Upper lobe of left lung (tissue), 6 donors: Measurements from ENCODE around the gene PHF23. TPM values are rescaled to one million over a fixed set of nuclear protein-coding genes. Genes with fewer than 3 reads are reported as not detected.

Experiments
- ATAC-seq, 2 donors: fragments of 200-7000 bp; cut with Tn5 transposase; one replicate each; pipeline ENCODE4 v1.9.1; 2022; ENCODE audit warnings: mild to moderate bottlenecking in 2 of 2, moderate library complexity in 2 of 2; ENCODE audit not compliant: low FRiP score in 2 of 2
- DNase-seq, 2 donors: peaks; one replicate each; pipeline ENCODE4 v3.0.0-alpha.2; 2019 to 2020
- H3K27ac ChIP-seq, 4 donors: fragments of 200-600 bp; sonication (generic); one replicate each; pipeline ENCODE4 v1.5.1; 2016 to 2019
- H3K27me3 ChIP-seq, 4 donors: fragments of 200-600 bp; sonication (generic); one replicate each; pipeline ENCODE4 v1.5.1; 2017 to 2019
- H3K36me3 ChIP-seq, 4 donors: fragments of 200-600 bp; sonication (generic); one replicate each; pipeline ENCODE4 v1.5.1; 2016 to 2019
- H3K4me1 ChIP-seq, 4 donors: fragments of 200-600 bp; sonication (generic); one replicate each; pipeline ENCODE4 v1.5.1; 2018 to 2019
- H3K4me3 ChIP-seq, 4 donors: fragments of 200-600 bp; sonication (generic); one replicate each; pipeline ENCODE4 v1.5.1; 2017 to 2019; ENCODE audit warnings: mild to moderate bottlenecking in 2 of 4, moderate library complexity in 1 of 4
- H3K9me3 ChIP-seq, 4 donors: fragments of 200-600 bp; sonication (generic); one replicate each; pipeline ENCODE4 v1.5.1; 2018 to 2019
- EP300 ChIP-seq, 4 donors: sonication (generic); formaldehyde crosslinking; IDR thresholded peaks; one replicate each; pipeline ENCODE4 v1.5.1; 2017; ENCODE audit warnings: antibody characterized with exemption in 4 of 4, control low read depth in 2 of 4
- POLR2A ChIP-seq, 4 donors: fragments of 450-650 bp; IDR thresholded peaks; one replicate each; pipeline ENCODE4 v1.5.1; 2016 to 2017; ENCODE audit warnings: antibody characterized with exemption in 4 of 4, mild to moderate bottlenecking in 2 of 4
- POLR2AphosphoS5 ChIP-seq, 2 donors: sonication (generic); formaldehyde crosslinking; IDR thresholded peaks; one replicate each; pipeline ENCODE4 v1.5.1; 2017; ENCODE audit warnings: antibody characterized with exemption in 2 of 2
- WGBS, 2 donors: methylation state at CpG; one replicate each; pipeline ENCODE4 v1.1.5; 2017 to 2018; 5-methylcytosine and 5-hydroxymethylcytosine counted together
- total RNA-seq, 6 donors: library from RNA; depleted of rRNA in 4 of 6; stranded (reverse); fragments of >200 nt in 4 of 6; gene quantifications; one replicate each; pipeline versions ENCODE4 v1.1.0 to v1.2.1, GENCODE V29; 2016 to 2021
- TF ChIP-seq, protein P1 (sequence below), 6 experiments: fragments of 450-650 bp in 4 of 6; fragments of 200-600 bp in 2 of 6; sonication (generic) in 2 of 6; IDR thresholded peaks; one replicate each; pipeline ENCODE4 v1.5.1; 2016 to 2019; ENCODE audit warnings: antibody characterized with exemption in 6 of 6
- donor health status: DM: no; HTN: no; CAD: no; lungs with moderate emphysema.
- donor health status: DM: no; HTN: yes; CAD: no; lungs with severe emphysema.

PHF23 gene
- total RNA-seq, 6 donors from 2014 or later: 25.4 to 54.5 (median 31.2) TPM

DNA sequence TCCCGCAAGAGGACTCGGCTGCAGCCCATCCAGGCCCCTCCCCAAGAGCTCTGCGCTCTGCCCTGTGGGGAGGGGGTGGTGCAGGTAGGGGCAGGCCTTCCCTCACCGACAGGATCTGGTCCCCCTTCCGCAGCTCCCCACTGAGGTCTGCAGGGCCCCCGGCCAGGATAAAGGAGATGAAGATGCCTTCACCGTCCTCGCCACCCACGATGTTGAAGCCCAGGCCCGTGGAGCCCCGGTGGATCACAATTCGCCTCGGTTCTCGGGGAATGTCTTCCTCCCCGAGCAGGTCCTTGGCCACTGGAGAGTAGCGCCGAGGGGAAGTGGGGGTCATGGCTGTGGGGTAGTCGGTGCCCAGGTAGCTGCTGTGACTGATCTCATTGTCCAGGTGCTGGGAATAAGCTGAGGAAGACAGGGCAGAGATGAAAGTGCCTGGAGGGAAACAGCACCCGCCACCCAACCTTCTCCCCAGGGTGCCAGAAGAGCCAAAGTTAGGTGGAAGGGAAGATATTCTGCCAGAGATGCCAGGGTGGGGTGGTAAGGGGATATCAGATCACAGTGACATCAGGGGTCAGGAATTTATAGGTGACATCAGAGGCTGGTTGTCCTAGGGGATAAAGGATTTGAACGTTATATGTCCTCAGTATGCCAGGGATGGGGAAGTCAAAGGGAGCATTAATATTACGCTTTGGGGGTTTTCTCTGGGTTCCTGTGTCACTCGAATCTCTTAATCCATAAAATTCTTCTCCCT is 42.4 kb downstream of the PHF23 start:
- no peaks in the 10 kb centered on the region for H3K4me1 ChIP-seq
- H3K27ac ChIP-seq: no peak overlapping the region
- peaks cover 0 to 75% (median 37%) of the 10 kb centered on the region in 4 donors for H3K36me3 ChIP-seq
- no peak overlapping the region for H3K4me3 ChIP-seq
- no peak for ATAC-seq
- no peaks in the 10 kb centered on the region for H3K27me3 ChIP-seq
- DNase-seq: no peak
- H3K9me3 ChIP-seq: no peaks in the 10 kb centered on the region
- WGBS, 2 donors: 91 to 93% methylated on average over 18 to 22 of the region's 22 CpGs
- TF ChIP-seq POLR2AphosphoS5 (IDR thresholded peaks at IDR 0.05) (no peak), EP300 (IDR thresholded peaks at IDR 0.05) (no peak), POLR2A (IDR thresholded peaks at IDR 0.05) (no peak)
- TF ChIP-seq, protein P1, sequence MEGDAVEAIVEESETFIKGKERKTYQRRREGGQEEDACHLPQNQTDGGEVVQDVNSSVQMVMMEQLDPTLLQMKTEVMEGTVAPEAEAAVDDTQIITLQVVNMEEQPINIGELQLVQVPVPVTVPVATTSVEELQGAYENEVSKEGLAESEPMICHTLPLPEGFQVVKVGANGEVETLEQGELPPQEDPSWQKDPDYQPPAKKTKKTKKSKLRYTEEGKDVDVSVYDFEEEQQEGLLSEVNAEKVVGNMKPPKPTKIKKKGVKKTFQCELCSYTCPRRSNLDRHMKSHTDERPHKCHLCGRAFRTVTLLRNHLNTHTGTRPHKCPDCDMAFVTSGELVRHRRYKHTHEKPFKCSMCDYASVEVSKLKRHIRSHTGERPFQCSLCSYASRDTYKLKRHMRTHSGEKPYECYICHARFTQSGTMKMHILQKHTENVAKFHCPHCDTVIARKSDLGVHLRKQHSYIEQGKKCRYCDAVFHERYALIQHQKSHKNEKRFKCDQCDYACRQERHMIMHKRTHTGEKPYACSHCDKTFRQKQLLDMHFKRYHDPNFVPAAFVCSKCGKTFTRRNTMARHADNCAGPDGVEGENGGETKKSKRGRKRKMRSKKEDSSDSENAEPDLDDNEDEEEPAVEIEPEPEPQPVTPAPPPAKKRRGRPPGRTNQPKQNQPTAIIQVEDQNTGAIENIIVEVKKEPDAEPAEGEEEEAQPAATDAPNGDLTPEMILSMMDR (IDR thresholded peaks at IDR 0.05): no peak

DNA sequence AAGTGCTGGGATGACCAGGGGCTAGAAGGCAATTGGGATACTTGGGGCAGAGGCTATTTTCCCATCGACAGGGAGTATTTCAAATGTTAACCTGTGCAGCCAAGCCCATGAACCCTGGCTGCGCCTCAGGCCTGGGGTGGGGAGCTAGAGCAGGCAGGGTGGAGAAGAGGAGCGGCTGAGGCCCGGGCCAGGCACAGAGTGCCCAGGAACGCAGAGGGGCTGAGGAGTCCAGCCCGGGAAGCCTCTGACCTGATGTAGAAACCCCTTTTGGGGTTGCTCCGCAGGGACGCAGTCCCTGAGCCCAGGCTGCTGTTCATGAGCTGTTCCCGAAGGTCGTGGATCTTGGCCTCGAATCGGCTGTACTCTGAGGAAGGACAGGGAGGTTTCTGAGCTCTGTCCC is 43.3 kb downstream of the PHF23 start:
- TF ChIP-seq EP300 (IDR thresholded peaks at IDR 0.05) (no peak), POLR2A (IDR thresholded peaks at IDR 0.05) (no peak), POLR2AphosphoS5 (IDR thresholded peaks at IDR 0.05) (no peak)
- TF ChIP-seq, protein P1 (IDR thresholded peaks at IDR 0.05): no peak
- Histone ChIP-seq H3K4me1 (no peaks in the 10 kb centered on the region), H3K36me3 (peaks cover 0 to 69% (median 37%) of the 10 kb centered on the region in 4 donors), H3K4me3 (no peak overlapping the region), H3K9me3 (no peaks in the 10 kb centered on the region), H3K27me3 (no peaks in the 10 kb centered on the region), H3K27ac (no peak overlapping the region)
- ATAC-seq (peak in 1 of 2 donors; percentile 5), DNase-seq (no peak)
- 57 to 94% methylated on average over 1 to 10 of the region's 12 CpGs for WGBS, 2 donors

DNA sequence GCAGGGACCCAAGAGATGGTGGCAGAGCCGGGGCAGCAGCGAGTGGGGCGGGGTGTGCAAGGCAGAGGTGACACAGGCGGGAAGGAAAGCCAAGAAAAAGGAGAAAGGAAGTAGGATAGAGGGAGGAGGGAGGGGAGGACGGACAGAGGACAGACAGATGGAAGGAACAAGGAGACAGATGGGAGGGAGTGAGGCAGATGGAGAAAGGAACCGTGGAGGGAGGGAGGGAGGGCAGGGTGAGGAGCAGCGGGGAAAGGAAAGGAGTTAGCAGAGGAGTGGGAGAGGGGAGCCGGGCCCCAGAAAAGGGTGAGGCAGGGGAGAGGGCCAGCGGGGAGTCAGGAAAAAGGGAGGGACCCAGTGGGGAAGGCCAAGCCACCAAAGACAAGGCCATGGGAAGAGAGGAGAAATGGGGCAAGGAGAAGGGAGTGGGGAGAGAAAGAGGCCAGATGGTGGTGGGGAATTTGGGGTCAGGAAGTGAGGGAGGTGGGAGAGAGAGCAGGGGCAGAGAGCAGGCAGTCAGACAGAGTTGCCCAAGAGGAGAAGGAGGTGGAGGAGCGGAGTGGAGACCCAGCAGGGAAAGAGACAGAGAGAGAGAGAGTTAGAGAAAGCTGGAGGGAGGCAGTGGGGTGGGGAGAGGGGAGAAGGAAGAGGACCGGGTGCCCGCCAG is 46.9 kb downstream of the PHF23 start:
- no peaks in the 10 kb centered on the region for H3K9me3 ChIP-seq
- H3K27me3 ChIP-seq: no peaks in the 10 kb centered on the region
- DNase-seq: no peak
- 75 to 81% methylated on average over 12 of the region's 12 CpGs for WGBS, 2 donors
- H3K4me1 ChIP-seq: no peaks in the 10 kb centered on the region
- TF ChIP-seq, protein P1 (IDR thresholded peaks at IDR 0.05): no peak
- TF ChIP-seq POLR2AphosphoS5 (IDR thresholded peaks at IDR 0.05): no peak
- no peak for TF ChIP-seq EP300 (IDR thresholded peaks at IDR 0.05)
- TF ChIP-seq POLR2A (IDR thresholded peaks at IDR 0.05): no peak
- H3K36me3 ChIP-seq: peaks cover 0 to 63% (median 41%) of the 10 kb centered on the region in 4 donors
- no peak overlapping the region for H3K4me3 ChIP-seq
- no peak for ATAC-seq
- no peak overlapping the region for H3K27ac ChIP-seq

DNA sequence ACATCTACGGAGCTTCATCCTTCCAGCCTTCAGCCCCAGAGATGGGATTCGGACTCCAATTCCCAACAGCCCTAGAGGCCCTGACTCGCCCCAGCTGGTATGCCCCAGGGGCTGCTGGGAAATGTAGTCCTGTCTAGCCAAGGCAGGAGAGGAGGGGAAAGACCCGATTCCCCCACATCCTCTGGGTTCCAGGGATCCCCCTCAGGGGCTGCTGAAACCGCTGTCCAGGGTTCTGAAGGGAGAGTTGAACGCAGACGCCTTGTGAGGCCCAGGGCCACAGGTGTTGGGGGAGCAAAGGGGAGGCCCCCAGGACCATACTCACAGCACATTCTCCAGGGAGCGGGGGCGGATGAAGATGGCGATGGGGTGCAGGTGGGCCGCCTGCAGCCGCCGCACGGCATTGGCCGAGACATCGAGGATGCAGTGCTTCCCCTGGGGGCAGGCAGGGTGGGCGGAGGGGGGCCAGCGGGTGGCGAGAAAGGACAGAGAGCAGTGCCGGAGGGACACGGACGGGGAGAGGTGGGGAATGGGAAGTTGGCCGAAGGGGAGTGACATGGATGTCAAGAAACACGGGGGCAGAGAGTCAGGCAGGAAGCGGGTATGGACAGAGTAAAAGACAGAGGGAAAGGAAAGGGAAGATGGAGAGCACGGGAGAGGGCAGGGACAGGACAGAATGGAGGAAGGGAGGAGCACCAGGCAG is 47.5 kb downstream of the PHF23 start:
- peaks cover 0 to 61% (median 36%) of the 10 kb centered on the region in 4 donors for H3K36me3 ChIP-seq
- H3K27ac ChIP-seq: no peak overlapping the region
- peaks cover 0 to 3% (median 0%) of the 10 kb centered on the region in 4 donors for H3K4me1 ChIP-seq
- H3K4me3 ChIP-seq: no peak overlapping the region
- no peaks in the 10 kb centered on the region for H3K9me3 ChIP-seq
- WGBS, 2 donors: 79 to 84% methylated on average over 24 to 26 of the region's 26 CpGs
- ATAC-seq: peak; percentile 2 to 62
- DNase-seq: peak in 1 of 2 donors; percentile 39
- no peak for TF ChIP-seq EP300 (IDR thresholded peaks at IDR 0.05)
- TF ChIP-seq, protein P1 (IDR thresholded peaks at IDR 0.05): no peak
- no peak for TF ChIP-seq POLR2AphosphoS5 (IDR thresholded peaks at IDR 0.05)
- TF ChIP-seq POLR2A (IDR thresholded peaks at IDR 0.05): no peak
- no peaks in the 10 kb centered on the region for H3K27me3 ChIP-seq
